GM03348 (cell line): ENCODE results near the gene KCNQ5.
"Not testable (repeated sequence)": the region's sequence is repeated elsewhere in the genome, so short reads cannot be mapped to it uniquely, and the experiment has no call there.

Source experiments
- DNase-seq: peaks from one replicate; pipeline ENCODE4 v3.0.0; 2012; ENCODE audit warnings: low spot score

The KCNQ5 gene

DNA sequence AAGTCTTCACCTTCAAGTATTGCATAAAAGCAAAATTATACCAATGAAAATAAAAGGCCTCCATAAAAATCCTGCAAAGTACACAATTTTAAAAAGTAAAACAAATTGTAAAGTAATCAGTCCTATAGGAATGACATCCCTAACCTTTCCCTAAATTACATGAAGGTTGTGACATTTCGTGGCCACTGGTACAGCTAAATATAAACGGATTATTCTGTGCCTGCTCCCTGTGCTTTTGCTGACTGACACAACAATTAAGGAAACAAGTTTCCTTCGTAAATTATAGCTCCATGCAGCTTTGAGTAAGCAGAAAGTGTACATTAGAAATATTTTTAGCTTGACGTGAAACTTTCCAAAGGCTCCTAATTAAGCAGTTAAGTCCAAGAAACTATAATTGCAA is 222.8 kb downstream of the KCNQ5 start:
- no peak for DNase-seq

DNA sequence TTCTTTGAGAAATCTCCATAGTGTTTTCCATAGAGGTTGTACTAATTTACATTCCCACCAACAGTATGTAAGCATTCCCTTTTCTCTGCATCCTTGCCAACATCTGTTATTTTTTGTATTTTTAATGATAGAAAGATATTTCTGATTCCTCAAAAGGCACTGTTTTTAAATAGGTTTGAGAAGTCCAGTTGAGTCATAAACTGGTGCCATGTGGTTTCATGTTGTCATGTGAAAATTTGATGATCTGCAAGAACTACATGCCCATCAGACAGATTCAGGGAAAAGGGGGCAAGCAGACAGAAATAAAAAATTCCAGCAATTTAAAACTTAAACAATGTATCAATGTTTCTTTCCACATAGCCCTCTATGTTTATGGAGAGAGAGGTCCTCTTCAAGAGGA is 227.5 kb downstream of the KCNQ5 start:
- DNase-seq: no peak

DNA sequence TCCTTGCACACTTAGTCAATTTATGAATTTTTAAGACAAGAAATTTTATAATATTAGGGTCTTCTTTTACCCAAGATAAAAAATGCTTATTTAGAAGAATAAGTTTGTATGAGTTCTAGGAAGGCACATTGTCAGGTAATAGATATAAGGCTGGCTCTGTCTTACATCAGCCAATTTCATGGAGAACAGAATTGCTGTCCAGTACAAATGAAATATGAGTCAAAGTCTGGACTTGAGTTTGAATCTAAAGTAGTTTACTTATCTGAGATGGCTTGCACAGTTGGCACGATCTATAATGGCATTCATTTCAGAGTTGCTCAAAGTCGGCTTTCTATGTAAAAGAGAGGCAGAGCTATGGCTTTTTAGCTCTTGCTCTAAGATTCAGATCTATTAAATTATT is 228.2 kb downstream of the KCNQ5 start:
- no peak for DNase-seq

DNA sequence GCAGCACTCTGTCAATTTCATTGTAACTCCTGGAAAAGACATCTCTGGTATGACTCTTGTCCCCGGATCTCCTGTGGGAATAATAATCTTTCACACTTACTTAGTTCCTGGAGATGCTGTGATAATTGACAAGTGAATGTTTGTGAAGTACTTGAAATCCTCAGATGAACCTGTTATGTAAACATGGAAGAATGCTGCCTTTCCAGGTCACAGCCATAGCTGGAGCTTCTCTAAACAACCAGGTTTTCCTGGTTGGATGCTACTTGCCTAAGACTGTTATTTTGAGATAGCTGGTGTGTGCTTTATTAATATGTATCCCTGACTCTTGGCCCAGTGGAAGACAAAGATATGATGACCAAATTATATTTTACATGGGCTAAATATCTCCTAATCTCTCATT is 228.6 kb downstream of the KCNQ5 start:
- no peak for DNase-seq

DNA sequence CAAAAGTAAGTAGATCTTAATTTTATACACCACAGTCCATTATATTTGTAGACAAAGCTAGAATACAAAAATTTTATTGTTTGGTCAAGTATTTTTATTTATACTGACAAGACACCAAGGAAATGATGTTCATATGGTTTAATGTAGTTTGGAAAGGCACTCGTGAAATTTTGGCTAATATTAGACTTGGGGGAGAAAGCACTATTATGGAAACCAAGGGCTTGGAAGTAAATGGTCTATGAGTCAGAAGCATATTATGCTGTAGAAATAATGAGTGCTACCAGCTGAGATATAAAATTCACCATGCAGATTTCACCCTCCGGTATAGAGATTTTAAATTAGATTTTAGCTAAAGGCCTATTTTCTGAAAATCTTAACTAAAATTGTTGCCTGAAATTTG is 233.6 kb downstream of the KCNQ5 start:
- DNase-seq: peak; percentile 35

DNA sequence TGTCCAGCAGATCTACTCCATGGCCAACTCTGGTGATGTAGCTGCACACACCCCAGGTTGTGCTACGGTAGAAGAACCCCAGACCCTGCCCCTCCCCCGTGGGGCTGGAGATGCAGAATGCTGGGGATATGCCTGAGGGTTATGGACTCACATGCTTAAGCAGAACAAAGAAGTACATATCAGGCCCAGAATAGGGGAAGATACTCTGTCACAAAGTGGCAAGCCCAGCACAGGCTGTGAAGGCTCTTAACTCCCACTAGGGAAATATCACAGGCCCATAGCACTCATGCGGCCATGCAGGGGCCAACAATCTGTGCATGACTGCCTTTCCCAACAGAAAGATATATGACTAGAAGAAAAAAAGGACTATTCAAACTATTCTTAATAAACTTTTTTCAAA is 234.9 kb downstream of the KCNQ5 start:
- no peak for DNase-seq

GRCh38 chr6:72857791-72858585 is 236.1 kb downstream of the KCNQ5 start:
- DNase-seq: peak; percentile 16

- peak; percentile 16 for DNase-seq
Observed at GRCh38 chr6:72861059-72861458, 239.2 kb downstream of the KCNQ5 start.

DNA sequence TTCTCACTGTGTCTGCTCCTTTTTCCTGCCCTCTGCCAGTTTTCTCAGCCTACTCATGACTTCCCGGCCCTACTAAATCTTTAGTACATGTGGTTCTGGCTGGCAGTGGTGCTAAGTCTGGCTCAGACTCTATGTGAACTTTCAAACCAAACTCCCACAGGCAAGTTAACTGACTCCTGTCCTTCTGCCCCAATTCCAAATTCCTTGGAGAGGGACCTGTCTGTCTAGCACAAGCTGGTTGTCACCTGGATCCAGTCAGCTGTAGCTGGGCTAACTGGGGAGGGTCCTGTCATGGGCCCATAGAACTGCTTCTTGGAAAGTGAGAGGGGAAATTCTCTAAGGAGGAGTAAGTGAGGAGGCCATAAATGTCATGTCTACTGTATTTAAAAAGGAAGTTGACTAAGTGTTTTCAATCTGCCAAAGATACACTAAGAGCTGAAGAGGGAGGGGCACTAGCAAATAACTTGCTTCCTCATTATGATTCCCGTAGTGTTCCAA is 240.1 kb downstream of the KCNQ5 start:
- peak; percentile 48 for DNase-seq

DNA sequence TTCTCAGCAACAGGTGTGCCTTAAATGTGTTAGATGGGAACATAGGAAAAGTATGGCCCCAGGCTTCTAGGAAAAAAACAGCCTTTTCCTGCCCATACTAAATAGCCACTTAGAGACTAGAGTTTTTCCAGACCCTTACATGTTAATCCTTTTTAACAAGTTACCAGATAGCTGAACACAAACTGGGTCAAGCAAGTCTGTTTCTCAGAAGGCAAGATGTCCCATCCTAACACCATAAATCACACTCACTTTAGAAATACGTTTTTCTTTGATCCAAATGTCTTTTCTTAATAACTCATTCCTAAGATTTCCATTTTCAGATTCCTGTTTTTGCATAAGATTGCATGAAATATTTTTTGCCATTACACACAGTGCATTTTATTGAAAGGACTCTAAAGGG is 241.3 kb downstream of the KCNQ5 start:
- no peak for DNase-seq

DNA sequence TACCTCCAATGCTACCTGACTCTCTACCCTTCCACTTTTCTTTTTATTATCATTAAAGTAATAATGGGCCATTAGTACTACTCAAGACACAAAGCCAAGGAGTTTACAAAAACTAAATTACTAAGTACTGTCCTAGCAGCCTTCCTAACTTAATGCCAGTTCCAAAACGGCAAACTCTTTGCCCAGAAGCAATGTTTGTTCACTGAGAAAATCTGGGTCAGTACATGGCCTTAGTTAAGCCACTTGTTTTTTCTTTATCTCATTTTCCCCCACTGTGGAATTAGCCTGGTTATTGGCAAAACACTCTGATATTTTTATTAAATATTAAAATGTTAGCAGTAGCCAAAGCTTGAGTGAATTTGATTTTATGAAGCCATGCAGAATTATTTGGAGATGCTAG is 242.4 kb downstream of the KCNQ5 start:
- no peak for DNase-seq

DNA sequence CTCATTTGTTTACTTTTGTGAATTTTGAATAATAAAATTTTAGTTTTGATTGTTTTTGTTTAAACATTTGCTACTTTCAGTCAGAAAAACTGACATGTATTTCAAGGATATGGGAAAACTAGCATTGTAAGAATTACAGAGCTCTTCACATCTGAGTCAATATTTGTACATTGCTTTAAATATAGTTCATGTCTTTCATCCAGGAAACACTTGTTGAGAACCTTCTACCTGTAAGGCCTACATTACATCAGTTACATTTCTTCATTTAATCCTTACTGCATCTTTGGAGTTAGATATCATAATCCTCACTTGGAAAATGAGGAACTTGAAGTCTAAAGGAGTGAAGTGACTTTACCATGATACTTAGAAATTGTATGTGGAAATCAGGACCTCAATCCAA is 242.9 kb downstream of the KCNQ5 start:
- DNase-seq: no peak

- DNase-seq: peak; percentile 56
Observed at GRCh38 chr6:72865467-72865866, 243.6 kb downstream of the KCNQ5 start.

- no peak for DNase-seq
Observed at GRCh38 chr6:72869621-72870020, 247.8 kb downstream of the KCNQ5 start.

GRCh38 chr6:72873433-72873832 is 251.6 kb downstream of the KCNQ5 start:
- DNase-seq: no peak

GRCh38 chr6:72876256-72876655 is 254.4 kb downstream of the KCNQ5 start:
- no peak for DNase-seq

DNA sequence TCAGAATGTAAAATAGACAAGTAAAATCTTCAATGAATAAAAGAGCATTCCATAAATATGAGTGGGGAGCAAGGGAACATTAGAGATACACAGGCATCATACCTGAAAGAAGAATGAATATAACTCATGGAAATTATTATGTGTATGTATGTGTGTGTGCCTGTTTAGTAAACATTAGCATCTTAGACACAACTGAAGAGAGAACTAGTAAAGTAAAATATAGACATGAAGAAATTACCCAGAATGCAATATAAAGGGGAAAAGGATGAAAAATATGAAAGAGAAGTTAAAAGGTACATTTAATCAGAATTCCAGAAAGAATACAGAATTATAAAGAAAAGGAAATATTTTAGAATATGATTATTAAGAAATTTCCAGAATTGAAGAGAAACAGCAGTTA is 264.3 kb downstream of the KCNQ5 start:
- DNase-seq: no peak

- no peak for DNase-seq
Observed at GRCh38 chr6:72890233-72890632, 268.4 kb downstream of the KCNQ5 start.

- peak; percentile 8 for DNase-seq
Observed at GRCh38 chr6:72890671-72891070, 268.8 kb downstream of the KCNQ5 start.

DNA sequence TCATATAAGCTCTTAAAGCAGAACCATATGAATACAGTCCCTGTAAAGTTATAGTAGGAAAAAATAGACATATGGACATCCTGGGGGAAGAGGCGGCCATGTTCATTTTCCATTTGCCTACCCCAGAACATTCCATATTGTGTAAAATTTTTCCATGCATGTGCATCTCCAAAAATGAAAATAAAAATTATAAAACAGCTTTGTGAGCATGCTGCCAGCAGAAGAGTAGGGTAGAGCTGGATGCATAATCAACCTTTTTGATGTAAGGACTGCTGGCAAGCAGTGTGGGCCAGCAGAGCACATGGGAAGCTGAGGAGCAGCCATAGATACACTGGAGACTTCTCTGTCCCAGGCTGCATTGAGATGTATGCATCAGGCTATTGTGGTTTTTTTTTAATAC is 271.0 kb downstream of the KCNQ5 start:
- no peak for DNase-seq

- DNase-seq: no peak
Observed at GRCh38 chr6:72894091-72894490, 272.2 kb downstream of the KCNQ5 start.

DNA sequence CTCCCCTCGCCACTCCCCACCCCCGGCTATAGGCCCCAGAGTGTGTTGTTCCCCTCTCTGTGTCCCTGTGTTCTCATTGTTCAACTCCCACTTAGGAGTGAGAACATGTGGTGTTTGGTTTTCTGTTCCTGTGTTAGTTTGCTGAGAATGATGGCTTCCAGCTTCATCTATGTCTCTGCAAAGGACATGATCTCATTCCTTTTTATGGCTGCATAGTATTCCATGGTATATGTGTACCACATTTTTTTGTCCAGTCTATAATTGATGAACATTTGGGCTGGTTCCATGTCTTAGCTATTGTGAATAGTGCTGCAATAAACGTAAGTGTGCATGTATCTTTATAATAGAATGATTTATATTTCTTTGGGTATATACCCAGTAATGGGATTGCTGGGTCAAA is 276.4 kb downstream of the KCNQ5 start:
- DNase-seq: not testable (repeated sequence)

DNA sequence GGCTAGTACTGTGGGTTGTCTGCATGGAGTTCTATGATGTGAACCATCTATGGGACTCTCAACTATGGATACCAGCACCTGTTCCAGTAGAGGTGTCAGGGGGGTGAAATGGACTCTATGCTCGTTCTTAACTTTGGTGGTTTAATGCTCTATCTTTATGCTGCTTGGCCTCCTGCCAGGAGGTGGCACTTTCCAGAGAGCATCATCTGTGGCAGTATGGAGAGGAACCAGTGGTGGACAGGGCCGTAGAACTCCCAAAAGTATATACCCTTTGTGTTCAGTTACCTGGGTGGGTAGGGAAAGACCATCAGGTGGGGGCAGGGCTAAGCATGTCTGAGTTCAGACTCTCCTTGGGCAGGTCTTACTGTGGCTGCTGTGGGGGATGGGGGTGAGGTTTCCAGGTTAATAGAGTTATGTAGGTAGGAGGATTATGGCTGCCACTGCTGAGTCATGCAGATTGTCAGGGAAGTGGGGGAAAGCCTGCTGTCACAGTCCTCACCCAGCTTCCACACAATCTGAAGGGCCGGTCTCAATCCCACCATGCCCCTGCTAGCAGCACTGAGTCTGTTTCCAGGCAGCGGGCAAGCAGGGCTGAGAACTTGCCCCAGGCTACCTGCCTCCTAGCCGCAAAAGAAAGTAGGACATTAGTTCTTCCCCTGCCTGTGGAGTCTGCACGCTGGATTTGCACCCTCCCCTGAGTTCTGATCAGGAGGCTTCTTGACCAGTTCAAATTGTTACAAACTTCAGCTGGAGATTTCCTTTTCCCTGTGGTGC is 284.0 kb downstream of the KCNQ5 start:
- DNase-seq: no peak
